Activated CD4-positive, alpha-beta T cell treated with anti-CD3 and anti-CD28 coated beads, Interleukin-2, Interleukin-4, amounts not matched to agents 100 ng/mL and 50 ng/mL, durations not matched to agents 16 hours and 8 hours (primary cell): Measurements from ENCODE around the gene DCDC2.
"Not testable (repeated sequence)": the region's sequence is repeated elsewhere in the genome, so short reads cannot be mapped to it uniquely, and the experiment has no call there.

Experiments
- DNase-seq: peaks from one replicate; pipeline ENCODE4 v3.0.0-alpha.2; 2020; ENCODE audit warnings: low spot score

DCDC2 gene

GRCh38 chr6:24147511-24148153 is 210.2 kb downstream of the DCDC2 start:
- no peak for DNase-seq

GRCh38 chr6:24146871-24147270 is 211.0 kb downstream of the DCDC2 start:
- DNase-seq = no peak

- DNase-seq = no peak
Observed at GRCh38 chr6:24145690-24146131, 212.1 kb downstream of the DCDC2 start.

GRCh38 chr6:24142733-24143132 is 215.1 kb downstream of the DCDC2 start:
- DNase-seq = not testable (repeated sequence)

- DNase-seq = no peak
Observed at GRCh38 chr6:24140591-24140990, 217.3 kb downstream of the DCDC2 start.

- no peak for DNase-seq
Observed at GRCh38 chr6:24139639-24140038, 218.2 kb downstream of the DCDC2 start.

GRCh38 chr6:24139080-24139479 is 218.8 kb downstream of the DCDC2 start:
- no peak for DNase-seq

- no peak for DNase-seq
Observed at GRCh38 chr6:24131751-24132150, 226.1 kb downstream of the DCDC2 start.

- DNase-seq = no peak
Observed at GRCh38 chr6:24127316-24127715, 230.5 kb downstream of the DCDC2 start.

GRCh38 chr6:24126586-24127192 is 231.2 kb downstream of the DCDC2 start:
- peak; percentile 36 for DNase-seq

- peak; percentile 3 for DNase-seq
Observed at GRCh38 chr6:24125980-24126379, 231.9 kb downstream of the DCDC2 start, which contains the start of gene NRSN1. Gene NRSN1 (plus strand): TSS chr6:24126215. CDS start chr6:24134328, 8,113 bp downstream.

GRCh38 chr6:24122139-24122538 is 235.7 kb downstream of the DCDC2 start:
- no peak for DNase-seq
